ENCODE data around the gene ST8SIA6.

The ST8SIA6 gene

GRCh38 chr10:17497446-17498030 is 43.1 kb upstream of the ST8SIA6 start:
- Histone ChIP-seq H3K4me3 (ENCODE audit: low read depth, low read length) (no peak overlapping the region), H2BK120ac (ENCODE audit: insufficient read depth, low read length, poor library complexity) (no peak overlapping the region), H2AFZ (ENCODE audit: insufficient read depth, low read length, poor library complexity) (no peak overlapping the region), H3K9ac (ENCODE audit: low read length) (no peak overlapping the region), H3K14ac (ENCODE audit: low read length) (no peak overlapping the region), H3K9me3 (ENCODE audit: insufficient read depth, low read depth, low read length) (no peaks in the 10 kb centered on the region), H3K79me1 (ENCODE audit: low read length) (no peaks in the 10 kb centered on the region), H3K27ac (ENCODE audit: low read depth, low read length) (no peak overlapping the region), H2BK5ac (ENCODE audit: low read depth, low read length, poor library complexity) (no peak overlapping the region), H3K18ac (ENCODE audit: low read length) (no peak overlapping the region), H2AK5ac (ENCODE audit: low read length) (no peak overlapping the region), H3K23ac (ENCODE audit: low read length) (no peak overlapping the region), H3K4ac (ENCODE audit: low read depth, low read length) (no peak overlapping the region), H3K4me2 (ENCODE audit: low read length) (no peak overlapping the region), H3K79me2 (ENCODE audit: control insufficient read depth, insufficient read depth, low read length, poor library complexity) (no peaks in the 10 kb centered on the region), H4K91ac (ENCODE audit: low read depth, low read length) (no peak overlapping the region), H2BK12ac (ENCODE audit: low read length) (no peak overlapping the region), H4K8ac (ENCODE audit: low read depth, low read length) (no peak overlapping the region), H3K36me3 (ENCODE audit: control insufficient read depth in 1 of 2, insufficient read depth in 2 of 2, low read length in 2 of 2) (no peaks in the 10 kb centered on the region), H3K27me3 (ENCODE audit: insufficient read depth, low read length) (no peaks in the 10 kb centered on the region), H3K4me1 (ENCODE audit: control insufficient read depth in 1 of 2, insufficient read depth in 2 of 2, low read length in 2 of 2) (no peaks in the 10 kb centered on the region), H4K12ac (ENCODE audit: low read depth, low read length) (no peak overlapping the region)
- WGBS (ENCODE audit: extremely low coverage, insufficient coverage, insufficient read length) = no CpG with 5 or more reads among the region's 6 CpGs
- no peak for DNase-seq

GRCh38 chr10:17494626-17495260 is 40.3 kb upstream of the ST8SIA6 start:
- no peak overlapping the region for H3K4me3 ChIP-seq (ENCODE audit: low read depth, low read length)
- H3K4me2 ChIP-seq (ENCODE audit: low read length) = no peak overlapping the region
- H3K23ac ChIP-seq (ENCODE audit: low read length) = no peak overlapping the region
- no peak overlapping the region for H2BK5ac ChIP-seq (ENCODE audit: low read depth, low read length, poor library complexity)
- H2BK12ac ChIP-seq (ENCODE audit: low read length) = no peak overlapping the region
- no peaks in the 10 kb centered on the region for H3K9me3 ChIP-seq (ENCODE audit: insufficient read depth, low read depth, low read length)
- H4K8ac ChIP-seq (ENCODE audit: low read depth, low read length) = no peak overlapping the region
- no peaks in the 10 kb centered on the region for H3K79me2 ChIP-seq (ENCODE audit: control insufficient read depth, insufficient read depth, low read length, poor library complexity)
- no peak overlapping the region for H4K12ac ChIP-seq (ENCODE audit: low read depth, low read length)
- WGBS (ENCODE audit: extremely low coverage, insufficient coverage, insufficient read length) = no CpG with 5 or more reads among the region's 6 CpGs
- no peaks in the 10 kb centered on the region for H3K4me1 ChIP-seq (ENCODE audit: control insufficient read depth in 1 of 2, insufficient read depth in 2 of 2, low read length in 2 of 2)
- H3K36me3 ChIP-seq (ENCODE audit: control insufficient read depth in 1 of 2, insufficient read depth in 2 of 2, low read length in 2 of 2) = no peaks in the 10 kb centered on the region
- H3K18ac ChIP-seq (ENCODE audit: low read length) = no peak overlapping the region
- H2BK120ac ChIP-seq (ENCODE audit: insufficient read depth, low read length, poor library complexity) = no peak overlapping the region
- no peak overlapping the region for H2AFZ ChIP-seq (ENCODE audit: insufficient read depth, low read length, poor library complexity)
- H2AK5ac ChIP-seq (ENCODE audit: low read length) = no peak overlapping the region
- H3K27ac ChIP-seq (ENCODE audit: low read depth, low read length) = no peak overlapping the region
- H3K79me1 ChIP-seq (ENCODE audit: low read length) = no peaks in the 10 kb centered on the region
- no peak overlapping the region for H3K14ac ChIP-seq (ENCODE audit: low read length)
- H4K91ac ChIP-seq (ENCODE audit: low read depth, low read length) = no peak overlapping the region
- H3K9ac ChIP-seq (ENCODE audit: low read length) = no peak overlapping the region
- H3K4ac ChIP-seq (ENCODE audit: low read depth, low read length) = no peak overlapping the region
- no peaks in the 10 kb centered on the region for H3K27me3 ChIP-seq (ENCODE audit: insufficient read depth, low read length)
- no peak for DNase-seq

GRCh38 chr10:17488848-17489247 is 34.5 kb upstream of the ST8SIA6 start:
- no peak overlapping the region for H3K23ac ChIP-seq (ENCODE audit: low read length)
- H2BK120ac ChIP-seq (ENCODE audit: insufficient read depth, low read length, poor library complexity) = no peak overlapping the region
- H3K79me1 ChIP-seq (ENCODE audit: low read length) = no peaks in the 10 kb centered on the region
- WGBS (ENCODE audit: extremely low coverage, insufficient coverage, insufficient read length) = no CpG with 5 or more reads among the region's 6 CpGs
- H3K14ac ChIP-seq (ENCODE audit: low read length) = no peak overlapping the region
- no peaks in the 10 kb centered on the region for H3K9me3 ChIP-seq (ENCODE audit: insufficient read depth, low read depth, low read length)
- no peaks in the 10 kb centered on the region for H3K79me2 ChIP-seq (ENCODE audit: control insufficient read depth, insufficient read depth, low read length, poor library complexity)
- no peak overlapping the region for H4K91ac ChIP-seq (ENCODE audit: low read depth, low read length)
- no peak overlapping the region for H4K12ac ChIP-seq (ENCODE audit: low read depth, low read length)
- H4K8ac ChIP-seq (ENCODE audit: low read depth, low read length) = no peak overlapping the region
- no peak overlapping the region for H2BK12ac ChIP-seq (ENCODE audit: low read length)
- no peaks in the 10 kb centered on the region for H3K4me1 ChIP-seq (ENCODE audit: control insufficient read depth in 1 of 2, insufficient read depth in 2 of 2, low read length in 2 of 2)
- H2AFZ ChIP-seq (ENCODE audit: insufficient read depth, low read length, poor library complexity) = no peak overlapping the region
- no peak overlapping the region for H3K4ac ChIP-seq (ENCODE audit: low read depth, low read length)
- no peak for DNase-seq
- H2BK5ac ChIP-seq (ENCODE audit: low read depth, low read length, poor library complexity) = no peak overlapping the region
- H3K18ac ChIP-seq (ENCODE audit: low read length) = no peak overlapping the region
- no peak overlapping the region for H3K4me2 ChIP-seq (ENCODE audit: low read length)
- no peak overlapping the region for H3K9ac ChIP-seq (ENCODE audit: low read length)
- no peaks in the 10 kb centered on the region for H3K36me3 ChIP-seq (ENCODE audit: control insufficient read depth in 1 of 2, insufficient read depth in 2 of 2, low read length in 2 of 2)
- no peaks in the 10 kb centered on the region for H3K27me3 ChIP-seq (ENCODE audit: insufficient read depth, low read length)
- H3K27ac ChIP-seq (ENCODE audit: low read depth, low read length) = no peak overlapping the region
- H2AK5ac ChIP-seq (ENCODE audit: low read length) = no peak overlapping the region
- no peak overlapping the region for H3K4me3 ChIP-seq (ENCODE audit: low read depth, low read length)

- no peak overlapping the region for H3K9ac ChIP-seq (ENCODE audit: low read length)
- no CpG with 5 or more reads among the region's 6 CpGs for WGBS (ENCODE audit: extremely low coverage, insufficient coverage, insufficient read length)
Measured at GRCh38 chr10:17483079-17483478, 28.7 kb upstream of the ST8SIA6 start.

More at GRCh38 chr10:17483079-17483478, 28.7 kb upstream of the ST8SIA6 start:
- Histone ChIP-seq H3K79me2 (ENCODE audit: control insufficient read depth, insufficient read depth, low read length, poor library complexity) (no peaks in the 10 kb centered on the region), H3K4me3 (ENCODE audit: low read depth, low read length) (no peak overlapping the region), H2BK120ac (ENCODE audit: insufficient read depth, low read length, poor library complexity) (no peak overlapping the region), H2AK5ac (ENCODE audit: low read length) (no peak overlapping the region), H2BK5ac (ENCODE audit: low read depth, low read length, poor library complexity) (no peak overlapping the region), H3K9me3 (ENCODE audit: insufficient read depth, low read depth, low read length) (no peaks in the 10 kb centered on the region), H3K14ac (ENCODE audit: low read length) (no peak overlapping the region), H3K4me1 (ENCODE audit: control insufficient read depth in 1 of 2, insufficient read depth in 2 of 2, low read length in 2 of 2) (no peaks in the 10 kb centered on the region), H3K27me3 (ENCODE audit: insufficient read depth, low read length) (no peaks in the 10 kb centered on the region), H3K36me3 (ENCODE audit: control insufficient read depth in 1 of 2, insufficient read depth in 2 of 2, low read length in 2 of 2) (no peaks in the 10 kb centered on the region), H4K12ac (ENCODE audit: low read depth, low read length) (no peak overlapping the region), H2AFZ (ENCODE audit: insufficient read depth, low read length, poor library complexity) (no peak overlapping the region), H3K23ac (ENCODE audit: low read length) (no peak overlapping the region), H3K27ac (ENCODE audit: low read depth, low read length) (no peak overlapping the region), H4K8ac (ENCODE audit: low read depth, low read length) (no peak overlapping the region), H2BK12ac (ENCODE audit: low read length) (no peak overlapping the region), H3K18ac (ENCODE audit: low read length) (no peak overlapping the region), H4K91ac (ENCODE audit: low read depth, low read length) (no peak overlapping the region), H3K4ac (ENCODE audit: low read depth, low read length) (no peak overlapping the region), H3K79me1 (ENCODE audit: low read length) (no peaks in the 10 kb centered on the region), H3K4me2 (ENCODE audit: low read length) (no peak overlapping the region)
- DNase-seq = no peak
